WI38 (cell line): ENCODE data around the gene SLC15A3.

Source experiments
- H3K4me3 ChIP-seq: 2 replicates; pipeline ENCODE4 v1.5.1; 2011; ENCODE audit warnings: low read depth, mild to moderate bottlenecking, control low read depth, low read length
- CTCF ChIP-seq: IDR thresholded peaks from 2 replicates; pipeline ENCODE4 v1.5.1; 2012; ENCODE audit warnings: low read depth, mild to moderate bottlenecking, control low read depth, low read length

Gene SLC15A3

GRCh38 chr11:60935676-60936442 is 16.1 kb downstream of the SLC15A3 start:
- TF ChIP-seq CTCF = no peak
- H3K4me3 ChIP-seq = no peak overlapping the region

DNA sequence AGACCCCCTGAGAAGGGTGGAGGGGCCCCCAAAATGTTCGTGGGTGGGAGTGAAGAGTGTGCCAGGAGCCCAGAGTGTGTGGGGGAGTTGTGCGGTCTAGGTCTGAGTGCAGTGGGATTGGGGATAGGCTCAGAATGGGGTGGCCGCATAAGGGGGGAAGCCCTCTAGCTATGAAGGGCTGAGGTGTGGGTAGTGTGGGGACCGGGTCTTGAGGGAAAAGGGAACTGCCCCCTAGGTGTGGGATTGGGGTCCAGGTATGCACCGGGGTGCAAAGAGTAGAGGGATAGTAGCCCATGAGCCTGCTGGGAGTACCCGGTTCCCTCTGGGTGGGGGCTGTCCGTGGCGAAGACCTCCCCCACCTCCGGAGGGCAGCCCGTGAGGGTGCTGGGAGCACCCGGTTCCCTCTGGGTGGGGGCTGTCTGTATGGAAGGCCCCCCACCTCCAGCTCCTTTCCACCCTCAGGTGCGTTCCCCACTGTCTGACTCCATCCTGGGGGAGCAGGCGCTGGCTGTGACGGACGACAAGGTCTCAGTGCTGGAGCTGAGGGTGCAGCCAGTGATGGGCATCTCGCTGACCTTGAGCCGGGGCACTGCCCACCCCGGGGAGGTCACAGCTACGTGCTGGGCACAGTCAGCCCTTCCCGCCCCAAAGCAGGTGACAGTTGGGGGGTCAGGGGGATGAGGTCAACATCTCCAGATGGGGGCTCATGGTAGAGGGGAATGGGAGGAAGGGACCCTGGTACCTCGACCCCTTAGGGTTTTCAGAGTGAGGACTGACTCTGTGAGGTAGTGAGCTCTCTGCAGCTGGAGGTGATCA is 17.0 kb downstream of the SLC15A3 start:
- TF ChIP-seq CTCF = no peak
- H3K4me3 ChIP-seq = no peak overlapping the region

DNA sequence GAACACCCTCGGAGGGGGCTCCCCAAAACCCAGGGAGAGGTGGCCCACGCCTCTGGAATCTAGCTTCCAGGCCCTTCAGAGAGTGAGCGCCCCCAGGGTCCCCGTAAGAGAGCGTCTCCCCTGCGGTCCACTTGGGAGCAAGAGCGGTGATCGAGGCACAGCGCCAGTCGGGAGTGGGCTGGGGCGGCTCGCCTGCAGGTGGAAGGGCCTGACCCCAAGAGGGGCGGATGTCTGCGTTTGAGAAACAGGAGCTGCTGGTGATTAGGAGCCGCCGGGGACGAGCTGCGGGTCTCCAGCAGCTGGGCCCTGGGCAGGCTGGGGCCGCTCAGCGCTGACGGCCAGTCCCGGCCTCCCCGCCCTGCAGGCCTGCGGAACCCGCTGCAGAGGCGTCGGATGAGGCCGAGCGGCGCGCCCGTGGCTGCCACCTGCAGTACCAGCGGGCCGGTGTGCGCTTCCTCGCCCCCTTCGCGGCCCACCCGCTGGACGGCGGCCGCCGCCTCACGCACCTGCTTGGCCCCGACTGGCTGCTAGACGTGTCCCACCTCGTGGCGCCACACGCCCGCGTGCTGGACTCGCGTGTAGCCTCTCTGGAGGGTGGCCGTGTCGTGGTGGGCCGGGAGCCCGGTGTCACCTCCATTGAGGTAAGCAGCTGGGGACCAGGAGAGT is 17.7 kb downstream of the SLC15A3 start:
- TF ChIP-seq CTCF = no peak
- no peak overlapping the region for H3K4me3 ChIP-seq

GRCh38 chr11:60933416-60934123 is 18.4 kb downstream of the SLC15A3 start:
- no peak for TF ChIP-seq CTCF
- H3K4me3 ChIP-seq = no peak overlapping the region

DNA sequence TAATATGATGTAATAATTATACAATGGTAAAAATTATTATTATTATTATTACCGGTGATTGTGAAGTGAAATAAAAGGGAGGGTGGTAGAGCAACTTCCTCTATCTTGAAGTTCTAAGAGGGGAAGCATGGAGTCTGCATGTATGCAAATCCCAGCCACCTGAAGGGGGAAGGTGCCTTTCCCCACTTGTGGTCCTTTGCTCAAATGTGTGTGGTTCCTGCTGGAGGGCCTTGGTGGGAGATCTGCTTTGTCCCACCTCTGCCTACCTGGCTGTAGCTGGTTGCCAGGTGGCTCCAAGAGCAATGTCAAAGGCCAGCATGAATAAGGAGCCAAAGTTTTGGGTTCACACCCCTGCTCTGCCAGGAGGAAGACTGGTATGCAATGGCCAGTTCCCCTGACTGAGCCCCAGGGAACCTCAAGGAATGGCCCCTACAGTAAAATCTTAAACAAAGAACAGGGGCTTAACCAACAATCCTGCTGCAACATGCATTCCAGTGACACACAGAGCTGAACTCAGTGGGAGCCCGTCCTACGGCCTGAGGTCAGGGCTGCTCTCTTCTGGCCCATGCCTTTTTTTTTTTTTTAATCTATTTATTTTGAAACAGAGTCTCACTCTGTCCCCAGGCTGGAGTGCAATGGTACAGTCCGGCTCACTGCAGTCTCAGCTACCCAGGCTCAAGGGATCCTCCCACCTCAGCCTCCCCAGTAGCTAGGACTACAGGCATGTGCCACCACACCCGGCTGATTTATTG is 19.2 kb downstream of the SLC15A3 start:
- no peak for TF ChIP-seq CTCF
- H3K4me3 ChIP-seq = no peak overlapping the region

- no peak for TF ChIP-seq CTCF
- no peak overlapping the region for H3K4me3 ChIP-seq
Measured at GRCh38 chr11:60931917-60932316, 20.1 kb downstream of the SLC15A3 start.
